ENCODE data around the gene IMMP2L. TPM values are rescaled to one million over a fixed set of nuclear protein-coding genes. Genes with fewer than 3 reads are reported as not detected.

Gene IMMP2L
- total RNA-seq, 4 donors from 2014 or later: 8.3 to 19.2 (median 17.8) TPM

GRCh38 chr7:111352319-111352718, 210.0 kb downstream of the IMMP2L start:
- in situ Hi-C loops (cut with MboI; ENCODE audit: low sequenced_read_pairs in 4 of 4): no loop called here
- DNase-seq: no peak
- ATAC-seq: no peak

GRCh38 chr7:111346219-111346618, 216.1 kb downstream of the IMMP2L start:
- no peaks in the 10 kb centered on the region for H3K4me1 ChIP-seq
- in situ Hi-C loops (cut with MboI; ENCODE audit: low sequenced_read_pairs in 4 of 4): no loop called here
- no peak for ATAC-seq

More at GRCh38 chr7:111352319-111352718, 210.0 kb downstream of the IMMP2L start:
- Histone ChIP-seq H3K36me3 (no peaks in the 10 kb centered on the region), H3K4me1 (peaks cover 0 to 5% of the 10 kb centered on the region in 2 donors), H3K4me3 (no peak overlapping the region), H3K27ac (no peak overlapping the region), H3K9me3 (no peaks in the 10 kb centered on the region), H3K27me3 (no peaks in the 10 kb centered on the region)
- intact Hi-C loops (cut with DNase I; ENCODE audit: low total_unique reads): no loop called here
- TF ChIP-seq CTCF (IDR thresholded peaks at IDR 0.05 in 4 of 5, conservative IDR thresholded peaks at IDR 0.05 in 1 of 5): no peak
- no peak for TF ChIP-seq POLR2A (IDR thresholded peaks at IDR 0.05)

GRCh38 chr7:111343017-111343416, 219.3 kb downstream of the IMMP2L start:
- no peak overlapping the region for H3K27ac ChIP-seq
- no peak for ATAC-seq
- no peaks in the 10 kb centered on the region for H3K4me1 ChIP-seq
- H3K4me3 ChIP-seq: no peak overlapping the region
- TF ChIP-seq POLR2A (IDR thresholded peaks at IDR 0.05) (no peak), CTCF (IDR thresholded peaks at IDR 0.05 in 4 of 5, conservative IDR thresholded peaks at IDR 0.05 in 1 of 5) (no peak)
- peaks cover 0 to 3% (median 0%) of the 10 kb centered on the region in 3 donors for H3K9me3 ChIP-seq
- in situ Hi-C loops (cut with MboI; ENCODE audit: low sequenced_read_pairs in 4 of 4): no loop called here
- no peaks in the 10 kb centered on the region for H3K36me3 ChIP-seq
- intact Hi-C loops (cut with DNase I; ENCODE audit: low total_unique reads): loop anchor here (10.0 kb wide), 1 partner anchor 142 kb away; no protein-coding TSS in a partner anchor
- no peaks in the 10 kb centered on the region for H3K27me3 ChIP-seq
- no peak for DNase-seq

More at GRCh38 chr7:111346219-111346618, 216.1 kb downstream of the IMMP2L start:
- Histone ChIP-seq H3K9me3 (peaks cover 0 to 3% (median 0%) of the 10 kb centered on the region in 3 donors), H3K27me3 (no peaks in the 10 kb centered on the region), H3K27ac (no peak overlapping the region), H3K4me3 (no peak overlapping the region), H3K36me3 (no peaks in the 10 kb centered on the region)
- no peak for DNase-seq
- intact Hi-C loops (cut with DNase I; ENCODE audit: low total_unique reads): loop anchor here (10.0 kb wide), 1 partner anchor 139 kb away; no protein-coding TSS in a partner anchor
- TF ChIP-seq POLR2A (IDR thresholded peaks at IDR 0.05) (no peak), CTCF (IDR thresholded peaks at IDR 0.05 in 4 of 5, conservative IDR thresholded peaks at IDR 0.05 in 1 of 5) (no peak)

GRCh38 chr7:111339006-111339405, 223.3 kb downstream of the IMMP2L start:
- no peak overlapping the region for H3K4me3 ChIP-seq
- peaks cover 0 to 3% (median 0%) of the 10 kb centered on the region in 3 donors for H3K9me3 ChIP-seq
- ATAC-seq (no peak), DNase-seq (no peak)
- no peak overlapping the region for H3K27ac ChIP-seq
- no peaks in the 10 kb centered on the region for H3K36me3 ChIP-seq
- intact Hi-C loops (cut with DNase I; ENCODE audit: low total_unique reads): no loop called here
- no peaks in the 10 kb centered on the region for H3K4me1 ChIP-seq
- H3K27me3 ChIP-seq: no peaks in the 10 kb centered on the region
- TF ChIP-seq CTCF (IDR thresholded peaks at IDR 0.05 in 4 of 5, conservative IDR thresholded peaks at IDR 0.05 in 1 of 5) (no peak), POLR2A (IDR thresholded peaks at IDR 0.05) (no peak)
- in situ Hi-C loops (cut with MboI; ENCODE audit: low sequenced_read_pairs in 4 of 4): no loop called here

GRCh38 chr7:111333010-111333409, 229.3 kb downstream of the IMMP2L start:
- no peak overlapping the region for H3K27ac ChIP-seq
- intact Hi-C loops (cut with DNase I; ENCODE audit: low total_unique reads) (no loop called here), in situ Hi-C loops (cut with MboI; ENCODE audit: low sequenced_read_pairs in 4 of 4) (no loop called here)
- H3K4me1 ChIP-seq: no peaks in the 10 kb centered on the region
- no peaks in the 10 kb centered on the region for H3K9me3 ChIP-seq
- no peak for TF ChIP-seq POLR2A (IDR thresholded peaks at IDR 0.05)
- no peak for TF ChIP-seq CTCF (IDR thresholded peaks at IDR 0.05 in 4 of 5, conservative IDR thresholded peaks at IDR 0.05 in 1 of 5)
- no peak overlapping the region for H3K4me3 ChIP-seq
- H3K36me3 ChIP-seq: no peaks in the 10 kb centered on the region
- DNase-seq: no peak
- H3K27me3 ChIP-seq: no peaks in the 10 kb centered on the region
- ATAC-seq: no peak

Measured in gastrocnemius medialis (tissue), 4 donors.